ENCODE results near the gene MTERF4.
"Not testable (repeated sequence)": the region's sequence is repeated elsewhere in the genome, so short reads cannot be mapped to it uniquely, and the experiment has no call there.

Gene MTERF4

GRCh38 chr2:241110089-241110606 lies 8.1 kb upstream of the MTERF4 start:
- DNase-seq = no peak

- peak; percentile 59 for DNase-seq
Measured at GRCh38 chr2:241109210-241110088, 7.4 kb upstream of the MTERF4 start.

GRCh38 chr2:241108271-241109209 lies 6.5 kb upstream of the MTERF4 start:
- DNase-seq = peak; percentile 54

GRCh38 chr2:241107031-241107783 lies 5.1 kb upstream of the MTERF4 start:
- DNase-seq = no peak

- DNase-seq = no peak
Measured at GRCh38 chr2:241105641-241106040, 3.6 kb upstream of the MTERF4 start.

GRCh38 chr2:241104611-241105010 lies 2.5 kb upstream of the MTERF4 start:
- DNase-seq = not testable (repeated sequence)

GRCh38 chr2:241103176-241103595 lies 1.1 kb upstream of the MTERF4 start:
- DNase-seq = no peak

- no peak for DNase-seq
Measured at GRCh38 chr2:241099246-241099645, 2.8 kb downstream of the MTERF4 start.

- no peak for DNase-seq
Measured at GRCh38 chr2:241096979-241097378, 5.1 kb downstream of the MTERF4 start.

- peak; percentile 72 for DNase-seq
Measured at GRCh38 chr2:241095594-241096290, 6.3 kb downstream of the MTERF4 start.

GRCh38 chr2:241094924-241095420 lies 7.1 kb downstream of the MTERF4 start:
- DNase-seq = no peak

GRCh38 chr2:241094172-241094571 lies 7.9 kb downstream of the MTERF4 start:
- DNase-seq = no peak

- not testable (repeated sequence) for DNase-seq
Measured at GRCh38 chr2:241093133-241093781, 8.8 kb downstream of the MTERF4 start.

- no peak for DNase-seq
Measured at GRCh38 chr2:241092677-241093076, 9.4 kb downstream of the MTERF4 start.

GRCh38 chr2:241091734-241092445 lies 10.2 kb downstream of the MTERF4 start:
- no peak for DNase-seq

GRCh38 chr2:241091201-241091600 lies 10.9 kb downstream of the MTERF4 start:
- DNase-seq = no peak

GRCh38 chr2:241088791-241089732 lies 13.0 kb downstream of the MTERF4 start:
- DNase-seq = peak; percentile 19

- peak; percentile 10 for DNase-seq
Measured at GRCh38 chr2:241088376-241088775, 13.7 kb downstream of the MTERF4 start.

Measured in CD4-positive, alpha-beta T cell treated with Interleukin-17A for 4 hours (primary cell).